Smooth muscle cell (in vitro differentiated cells): ENCODE data around the gene EPOP. TPM values are rescaled to one million over a fixed set of nuclear protein-coding genes. Genes with fewer than 3 reads are reported as not detected.

Experiments used
- DNase-seq: peaks from one replicate; lab custom pipeline; 2025; ENCODE audit not compliant: unreplicated experiment; lab: John Stamatoyannopoulos, UW
- H2AFZ ChIP-seq: fragments of 200-600 bp; sonication (generic); 2 replicates; pipeline ENCODE4 v1.6.0; 2016; ENCODE audit warnings: antibody characterized with exemption, low read depth, mild to moderate bottlenecking
- H3F3A ChIP-seq: fragments of 200-600 bp; sonication (generic); 2 replicates; pipeline ENCODE4 v1.6.0; 2017; ENCODE audit warnings: antibody characterized with exemption, low read depth
- H3K27ac ChIP-seq: fragments of 200-600 bp; sonication (generic); 2 replicates; pipeline ENCODE4 v1.5.1; 2016; ENCODE audit warnings: low read depth, mild to moderate bottlenecking
- H3K27me3 ChIP-seq: fragments of 200-600 bp; sonication (generic); 2 replicates; pipeline ENCODE4 v1.6.1; 2016; ENCODE audit warnings: low read depth, mild to moderate bottlenecking
- H3K36me3 ChIP-seq: fragments of 200-600 bp; sonication (generic); 2 replicates; pipeline ENCODE4 v1.5.1; 2016; ENCODE audit warnings: low read depth
- H3K4me1 ChIP-seq: fragments of 200-600 bp; sonication (generic); 2 replicates; pipeline ENCODE4 v1.5.1; 2016; ENCODE audit warnings: low read depth
- H3K4me2 ChIP-seq: fragments of 200-600 bp; sonication (generic); 2 replicates; pipeline ENCODE4 v1.6.0; 2016; ENCODE audit warnings: mild to moderate bottlenecking
- H3K4me3 ChIP-seq: fragments of 200-600 bp; sonication (generic); 2 replicates; pipeline ENCODE4 v1.5.1; 2016; ENCODE audit warnings: mild to moderate bottlenecking
- H3K79me2 ChIP-seq: fragments of 200-600 bp; sonication (generic); 2 replicates; pipeline ENCODE4 v1.6.0; 2016; ENCODE audit warnings: low read depth, mild to moderate bottlenecking
- H3K9ac ChIP-seq: fragments of 200-600 bp; sonication (generic); 2 replicates; pipeline ENCODE4 v1.6.0; 2016; ENCODE audit warnings: low read depth
- H3K9me3 ChIP-seq: fragments of 200-600 bp; sonication (generic); replicated peaks from 2 replicates; pipeline ENCODE4 v1.5.1; 2016; ENCODE audit warnings: low read depth
- H4K20me1 ChIP-seq: fragments of 200-600 bp; sonication (generic); 2 replicates; pipeline ENCODE4 v1.6.0; 2016; ENCODE audit warnings: low read depth
- WGBS: methylation state at CpG from one replicate; pipeline ENCODE4 v1.1.7; 2016; ENCODE audit warnings: low lambda C conversion rate; 5-methylcytosine and 5-hydroxymethylcytosine counted together
- polyA plus RNA-seq: library from polyadenylated mRNA; unstranded; fragments of >200 nt; fragmentation: Nextera tagmentation; extraction: Ambion mirVana; gene quantifications from 2 replicates; pipeline ENCODE4 v1.2.1, GENCODE V29; 2016
- total RNA-seq: library from RNA; depleted of rRNA; stranded (reverse); fragments of >200 nt; gene quantifications from 2 replicates; pipeline ENCODE4 v1.2.3, GENCODE V29; 2014
- TF ChIP-seq, protein P1 (sequence below): fragments of 200-600 bp; sonication (generic); IDR thresholded peaks from 2 replicates; pipeline ENCODE4 v1.5.1; 2017; ENCODE audit warnings: borderline replicate concordance, mild to moderate bottlenecking, antibody characterized with exemption; ENCODE audit not compliant: insufficient read depth, poor library complexity, severe bottlenecking

EPOP gene
- total and polyA plus RNA-seq, 2 experiments from 2014 or later, result 0.40 to 0.85 TPM

DNA sequence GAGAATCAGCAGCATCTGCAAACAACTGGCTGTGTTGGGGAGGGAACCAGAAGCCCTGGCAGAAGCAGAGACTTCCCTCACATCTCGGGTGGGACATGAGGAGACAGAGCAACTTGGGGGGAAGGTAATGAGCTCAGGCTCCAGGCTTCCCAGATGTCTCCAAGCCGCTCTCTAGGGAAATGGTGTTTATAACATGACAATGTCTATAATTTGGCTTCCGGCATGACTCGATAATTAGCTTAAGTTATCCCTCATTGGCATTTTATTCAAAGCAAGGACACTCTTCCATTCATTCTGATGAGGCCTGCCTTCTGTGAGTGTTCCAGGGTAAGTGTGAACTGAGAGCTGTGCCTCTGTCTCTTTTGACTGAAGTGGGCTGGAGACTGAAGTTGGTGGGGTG lies 15.6 kb upstream of the EPOP start:
- Histone ChIP-seq H3K79me2 (no peaks in the 10 kb centered on the region), H3K4me3 (no peak overlapping the region), H3K36me3 (no peaks in the 10 kb centered on the region), H3K27ac (no peak overlapping the region), H3F3A (no peaks in the 10 kb centered on the region), H3K27me3 (no peaks in the 10 kb centered on the region), H2AFZ (no peak overlapping the region), H4K20me1 (no peaks in the 10 kb centered on the region), H3K9me3 (no peaks in the 10 kb centered on the region), H3K4me1 (no peaks in the 10 kb centered on the region), H3K4me2 (no peak overlapping the region), H3K9ac (no peak overlapping the region)
- DNase-seq, result no peak
- TF ChIP-seq, protein P1, sequence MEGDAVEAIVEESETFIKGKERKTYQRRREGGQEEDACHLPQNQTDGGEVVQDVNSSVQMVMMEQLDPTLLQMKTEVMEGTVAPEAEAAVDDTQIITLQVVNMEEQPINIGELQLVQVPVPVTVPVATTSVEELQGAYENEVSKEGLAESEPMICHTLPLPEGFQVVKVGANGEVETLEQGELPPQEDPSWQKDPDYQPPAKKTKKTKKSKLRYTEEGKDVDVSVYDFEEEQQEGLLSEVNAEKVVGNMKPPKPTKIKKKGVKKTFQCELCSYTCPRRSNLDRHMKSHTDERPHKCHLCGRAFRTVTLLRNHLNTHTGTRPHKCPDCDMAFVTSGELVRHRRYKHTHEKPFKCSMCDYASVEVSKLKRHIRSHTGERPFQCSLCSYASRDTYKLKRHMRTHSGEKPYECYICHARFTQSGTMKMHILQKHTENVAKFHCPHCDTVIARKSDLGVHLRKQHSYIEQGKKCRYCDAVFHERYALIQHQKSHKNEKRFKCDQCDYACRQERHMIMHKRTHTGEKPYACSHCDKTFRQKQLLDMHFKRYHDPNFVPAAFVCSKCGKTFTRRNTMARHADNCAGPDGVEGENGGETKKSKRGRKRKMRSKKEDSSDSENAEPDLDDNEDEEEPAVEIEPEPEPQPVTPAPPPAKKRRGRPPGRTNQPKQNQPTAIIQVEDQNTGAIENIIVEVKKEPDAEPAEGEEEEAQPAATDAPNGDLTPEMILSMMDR, result no peak
- WGBS, result 90% methylated on average over 4 of the region's 4 CpGs

DNA sequence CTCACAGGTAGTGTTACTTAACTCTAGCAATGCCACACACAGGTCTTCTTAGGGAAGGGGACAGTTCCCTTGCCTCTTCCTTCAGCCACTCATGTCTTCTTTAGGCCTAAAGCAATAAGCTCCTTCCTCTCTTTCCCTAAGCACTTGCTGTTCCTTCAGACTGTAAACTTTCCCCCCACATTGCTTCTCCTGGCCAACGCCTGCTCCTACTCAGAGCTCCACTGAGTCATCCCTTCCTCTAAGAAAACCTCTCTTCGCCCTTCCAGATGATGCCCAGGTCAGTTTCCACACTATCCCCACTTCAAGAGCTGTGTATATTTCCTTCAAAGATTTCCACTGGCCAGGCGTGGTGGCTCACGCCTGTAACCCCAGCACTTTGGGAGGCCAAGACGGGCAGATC lies 12.5 kb upstream of the EPOP start:
- H3K9ac ChIP-seq, result no peak overlapping the region
- TF ChIP-seq, protein P1, result no peak
- no peaks in the 10 kb centered on the region for H3K9me3 ChIP-seq
- no peak for DNase-seq
- no peaks in the 10 kb centered on the region for H3K79me2 ChIP-seq
- no peaks in the 10 kb centered on the region for H3K27me3 ChIP-seq
- H3K4me1 ChIP-seq, result no peaks in the 10 kb centered on the region
- H3K36me3 ChIP-seq, result no peaks in the 10 kb centered on the region
- no peak overlapping the region for H2AFZ ChIP-seq
- no peak overlapping the region for H3K4me2 ChIP-seq
- no peaks in the 10 kb centered on the region for H4K20me1 ChIP-seq
- no peaks in the 10 kb centered on the region for H3F3A ChIP-seq
- H3K4me3 ChIP-seq, result no peak overlapping the region
- 78% methylated on average over 5 of the region's 5 CpGs for WGBS
- no peak overlapping the region for H3K27ac ChIP-seq

DNA sequence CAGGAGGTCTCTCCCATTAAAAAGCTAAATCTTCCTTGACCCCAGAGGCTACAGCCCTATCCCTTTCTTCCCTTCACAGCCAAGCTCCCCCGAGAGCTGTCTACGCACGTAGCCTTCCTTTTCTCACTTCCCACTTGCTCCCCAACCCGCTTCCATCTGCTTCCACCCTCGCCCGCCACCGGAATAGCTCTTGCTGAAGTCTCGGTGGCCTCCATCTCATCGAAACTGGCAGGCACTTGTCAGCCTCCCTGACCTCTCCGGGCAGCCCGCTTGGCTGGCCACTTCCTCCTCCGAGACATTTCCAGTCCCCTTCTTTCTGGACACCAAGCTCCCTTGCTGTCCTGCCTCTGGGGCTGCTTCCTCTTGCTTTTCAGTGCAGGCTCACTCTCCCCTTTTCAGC lies 10.7 kb upstream of the EPOP start:
- Histone ChIP-seq H2AFZ (no peak overlapping the region), H3K4me3 (no peak overlapping the region), H3K27ac (no peak overlapping the region), H4K20me1 (no peaks in the 10 kb centered on the region), H3F3A (no peaks in the 10 kb centered on the region), H3K27me3 (no peaks in the 10 kb centered on the region), H3K79me2 (no peaks in the 10 kb centered on the region), H3K36me3 (no peaks in the 10 kb centered on the region), H3K4me1 (no peaks in the 10 kb centered on the region), H3K4me2 (no peak overlapping the region), H3K9ac (no peak overlapping the region), H3K9me3 (no peaks in the 10 kb centered on the region)
- TF ChIP-seq, protein P1, result no peak
- no peak for DNase-seq
- 93% methylated on average over 12 of the region's 12 CpGs for WGBS

DNA sequence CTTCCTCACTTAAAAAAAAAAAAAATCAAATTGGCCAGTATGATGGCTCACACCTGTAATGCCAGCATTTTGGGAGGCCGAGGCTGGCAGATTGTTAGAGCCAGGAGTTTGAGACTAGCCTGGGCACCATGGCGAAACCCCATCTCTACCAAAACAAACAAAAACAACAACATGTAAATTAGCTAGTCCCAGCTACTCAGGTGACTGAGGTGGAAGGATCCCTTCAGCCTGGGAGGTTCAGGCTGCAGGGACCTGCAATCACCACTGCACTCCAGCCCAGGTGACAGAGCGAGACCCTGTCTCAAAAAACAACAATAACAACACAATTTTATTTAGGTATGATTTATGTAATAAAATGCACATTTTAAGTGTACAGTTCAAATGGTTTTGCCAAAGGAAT lies 6.3 kb upstream of the EPOP start:
- no peaks in the 10 kb centered on the region for H3K27me3 ChIP-seq
- H3F3A ChIP-seq, result no peaks in the 10 kb centered on the region
- TF ChIP-seq, protein P1, result no peak
- H4K20me1 ChIP-seq, result no peaks in the 10 kb centered on the region
- no peak overlapping the region for H3K4me2 ChIP-seq
- H2AFZ ChIP-seq, result no peak overlapping the region
- no peaks in the 10 kb centered on the region for H3K4me1 ChIP-seq
- H3K4me3 ChIP-seq, result no peak overlapping the region
- H3K36me3 ChIP-seq, result no peaks in the 10 kb centered on the region
- H3K9ac ChIP-seq, result no peak overlapping the region
- WGBS, result 87% methylated on average over 3 of the region's 3 CpGs
- H3K79me2 ChIP-seq, result no peaks in the 10 kb centered on the region
- H3K27ac ChIP-seq, result no peak overlapping the region
- no peak for DNase-seq
- no peaks in the 10 kb centered on the region for H3K9me3 ChIP-seq
